Left lung (tissue), 10 donors: ENCODE measurements around the gene ESRP2. TPM values are rescaled to one million over a fixed set of nuclear protein-coding genes. Genes with fewer than 3 reads are reported as not detected.

Experiments used
- ATAC-seq: fragments of 200-7000 bp; cut with Tn5 transposase; one replicate; pipeline ENCODE4 v1.9.1; 2020; ENCODE audit warnings: moderate library complexity
- DNase-seq, 4 donors: peaks; one replicate each; pipeline ENCODE4 v3.0.0-alpha.2; 2013 to 2020
- H3K27ac ChIP-seq, 2 donors: fragments of 200-600 bp; sonication (generic) in 1 of 2; one replicate each; pipeline versions ENCODE4 v1.5.0 to v1.8.0; 2020 to 2021
- H3K27me3 ChIP-seq, 2 donors: fragments of 200-600 bp; sonication (generic) in 1 of 2; one replicate each; pipeline versions ENCODE4 v1.5.0 to v1.8.0; 2020 to 2021
- H3K36me3 ChIP-seq, 2 donors: fragments of 200-600 bp; sonication (generic) in 1 of 2; one replicate each; pipeline versions ENCODE4 v1.5.0 to v1.8.0; 2020 to 2021
- H3K4me1 ChIP-seq, 2 donors: fragments of 200-600 bp; one replicate each; pipeline ENCODE4 v1.8.0; 2021
- H3K4me3 ChIP-seq, 2 donors: fragments of 200-600 bp; sonication (generic) in 1 of 2; one replicate each; pipeline versions ENCODE4 v1.5.0 to v1.8.0; 2020 to 2021; ENCODE audit warnings: mild to moderate bottlenecking in 1 of 2
- H3K9me3 ChIP-seq, 2 donors: fragments of 200-600 bp; sonication (generic) in 1 of 2; one replicate each; pipeline versions ENCODE4 v1.5.0 to v1.8.0; 2020 to 2021
- intact Hi-C, 2 donors: fragments of 100-400 bp; cut with DNase I; formaldehyde crosslinking; loops; one replicate each; pipeline versions ENCODE4 v1.11.2 to v1.14.2; 2022
- polyA plus RNA-seq, 6 donors: library from polyadenylated mRNA; unstranded; fragments of 120-200 nt; gene quantifications; one replicate each; pipeline ENCODE4 v1.2.1, GENCODE V29; 2013; ENCODE audit not compliant: insufficient read length in 6 of 6
- total RNA-seq, 2 donors: library from RNA; stranded (reverse); fragmentation: NEBNext Ultra II Directional; extraction: Animal tissue kit (Norgen Biotek cat#: 25700); gene quantifications; one replicate each; pipeline ENCODE4 v1.2.1, GENCODE V29; 2021
- TF ChIP-seq, protein P1 (sequence below), 2 donors: fragments of 200-600 bp; sonication (generic) in 1 of 2; IDR thresholded peaks; one replicate each; pipeline versions ENCODE4 v1.5.0 to v1.8.0; 2021; ENCODE audit warnings: antibody characterized with exemption in 2 of 2
- donor health status: DM: no; HTN: yes; CAD: no.
- donor health status: DM: no; HTN: no; CAD: no.

ESRP2 gene
- total and polyA plus RNA-seq, 8 donors: 45.7 to 62.6 (median 54.2) TPM

DNA sequence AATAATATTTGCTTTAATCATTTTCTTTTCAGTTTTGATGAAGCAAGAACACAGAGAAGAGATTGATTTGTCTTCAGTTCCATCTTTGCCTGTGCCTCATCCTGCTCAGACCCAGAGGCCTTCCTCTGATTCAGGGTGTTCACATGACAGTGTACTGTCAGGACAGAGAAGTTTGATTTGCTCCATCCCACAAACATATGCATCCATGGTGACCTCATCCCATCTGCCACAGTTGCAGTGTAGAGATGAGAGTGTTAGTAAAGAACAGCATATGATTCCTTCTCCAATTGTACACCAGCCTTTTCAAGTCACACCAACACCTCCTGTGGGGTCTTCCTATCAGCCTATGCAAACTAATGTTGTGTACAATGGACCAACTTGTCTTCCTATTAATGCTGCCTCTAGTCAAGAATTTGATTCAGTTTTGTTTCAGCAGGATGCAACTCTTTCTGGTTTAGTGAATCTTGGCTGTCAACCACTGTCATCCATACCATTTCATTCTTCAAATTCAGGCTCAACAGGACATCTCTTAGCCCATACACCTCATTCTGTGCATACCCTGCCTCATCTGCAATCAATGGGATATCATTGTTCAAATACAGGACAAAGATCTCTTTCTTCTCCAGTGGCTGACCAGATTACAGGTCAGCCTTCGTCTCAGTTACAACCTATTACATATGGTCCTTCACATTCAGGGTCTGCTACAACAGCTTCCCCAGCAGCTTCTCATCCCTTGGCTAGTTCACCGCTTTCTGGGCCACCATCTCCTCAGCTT is 45.0 kb downstream of the ESRP2 start:
- Histone ChIP-seq H3K4me3 (no peak overlapping the region), H3K9me3 (no peaks in the 10 kb centered on the region), H3K4me1 (peaks cover 0 to 10% of the 10 kb centered on the region in 2 donors), H3K36me3 (peaks cover 0 to 72% of the 10 kb centered on the region in 2 donors), H3K27me3 (no peaks in the 10 kb centered on the region), H3K27ac (no peak overlapping the region)
- DNase-seq: no peak
- TF ChIP-seq, protein P1, sequence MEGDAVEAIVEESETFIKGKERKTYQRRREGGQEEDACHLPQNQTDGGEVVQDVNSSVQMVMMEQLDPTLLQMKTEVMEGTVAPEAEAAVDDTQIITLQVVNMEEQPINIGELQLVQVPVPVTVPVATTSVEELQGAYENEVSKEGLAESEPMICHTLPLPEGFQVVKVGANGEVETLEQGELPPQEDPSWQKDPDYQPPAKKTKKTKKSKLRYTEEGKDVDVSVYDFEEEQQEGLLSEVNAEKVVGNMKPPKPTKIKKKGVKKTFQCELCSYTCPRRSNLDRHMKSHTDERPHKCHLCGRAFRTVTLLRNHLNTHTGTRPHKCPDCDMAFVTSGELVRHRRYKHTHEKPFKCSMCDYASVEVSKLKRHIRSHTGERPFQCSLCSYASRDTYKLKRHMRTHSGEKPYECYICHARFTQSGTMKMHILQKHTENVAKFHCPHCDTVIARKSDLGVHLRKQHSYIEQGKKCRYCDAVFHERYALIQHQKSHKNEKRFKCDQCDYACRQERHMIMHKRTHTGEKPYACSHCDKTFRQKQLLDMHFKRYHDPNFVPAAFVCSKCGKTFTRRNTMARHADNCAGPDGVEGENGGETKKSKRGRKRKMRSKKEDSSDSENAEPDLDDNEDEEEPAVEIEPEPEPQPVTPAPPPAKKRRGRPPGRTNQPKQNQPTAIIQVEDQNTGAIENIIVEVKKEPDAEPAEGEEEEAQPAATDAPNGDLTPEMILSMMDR (IDR thresholded peaks at IDR 0.05): no peak
- peak; percentile 45 for ATAC-seq
- intact Hi-C loops: no loop called here

DNA sequence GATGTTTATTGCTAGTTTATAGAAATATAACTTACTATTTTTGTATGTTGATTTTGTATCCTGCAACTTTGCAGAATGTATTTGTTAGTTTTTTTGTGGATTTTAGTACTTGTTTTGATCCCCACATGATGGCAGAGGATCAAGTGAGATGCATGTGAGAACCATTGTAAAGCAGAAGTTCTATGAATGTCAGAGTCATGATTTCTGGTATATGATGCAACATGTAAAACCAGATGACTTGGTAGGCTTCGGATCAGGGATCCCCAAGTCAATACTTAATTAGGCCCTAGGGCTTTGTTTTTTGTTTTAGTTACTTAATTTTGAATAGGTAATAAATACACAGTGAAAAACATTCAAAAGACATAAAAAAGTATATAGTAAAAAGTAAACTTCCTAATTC is 45.8 kb downstream of the ESRP2 start:
- Histone ChIP-seq H3K4me1 (peaks cover 0 to 10% of the 10 kb centered on the region in 2 donors), H3K27ac (no peak overlapping the region), H3K36me3 (peaks cover 0 to 80% of the 10 kb centered on the region in 2 donors), H3K4me3 (no peak overlapping the region), H3K9me3 (no peaks in the 10 kb centered on the region), H3K27me3 (no peaks in the 10 kb centered on the region)
- TF ChIP-seq, protein P1 (IDR thresholded peaks at IDR 0.05): no peak
- ATAC-seq (peak; percentile 33), DNase-seq (no peak)
- intact Hi-C loops: no loop called here

DNA sequence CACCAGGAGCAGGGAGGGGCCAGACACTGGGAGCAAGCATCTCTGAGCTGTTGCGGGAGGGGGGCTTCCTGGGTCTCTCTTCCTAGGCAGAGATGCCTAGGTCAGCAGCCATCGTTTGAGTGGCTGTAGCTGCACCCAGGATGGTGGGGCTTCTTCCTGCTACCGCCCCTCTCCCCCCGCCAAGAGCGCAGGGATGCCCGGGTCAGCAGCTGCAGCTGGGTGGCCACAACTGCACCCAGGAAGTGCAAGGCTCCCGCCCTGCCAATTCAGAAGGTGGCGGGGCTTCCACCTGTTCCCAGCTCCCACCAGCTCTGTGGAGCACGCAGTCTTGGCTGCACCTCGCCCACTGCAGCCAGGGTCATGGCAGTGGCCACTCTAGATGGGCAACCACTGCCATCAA is 47.8 kb downstream of the ESRP2 start:
- Histone ChIP-seq H3K9me3 (no peaks in the 10 kb centered on the region), H3K4me3 (no peak overlapping the region), H3K27me3 (no peaks in the 10 kb centered on the region), H3K36me3 (peaks cover 0 to 94% of the 10 kb centered on the region in 2 donors), H3K4me1 (peaks cover 0 to 10% of the 10 kb centered on the region in 2 donors), H3K27ac (no peak overlapping the region)
- intact Hi-C loops: no loop called here
- DNase-seq (no peak), ATAC-seq (no peak)
- TF ChIP-seq, protein P1 (IDR thresholded peaks at IDR 0.05): no peak

DNA sequence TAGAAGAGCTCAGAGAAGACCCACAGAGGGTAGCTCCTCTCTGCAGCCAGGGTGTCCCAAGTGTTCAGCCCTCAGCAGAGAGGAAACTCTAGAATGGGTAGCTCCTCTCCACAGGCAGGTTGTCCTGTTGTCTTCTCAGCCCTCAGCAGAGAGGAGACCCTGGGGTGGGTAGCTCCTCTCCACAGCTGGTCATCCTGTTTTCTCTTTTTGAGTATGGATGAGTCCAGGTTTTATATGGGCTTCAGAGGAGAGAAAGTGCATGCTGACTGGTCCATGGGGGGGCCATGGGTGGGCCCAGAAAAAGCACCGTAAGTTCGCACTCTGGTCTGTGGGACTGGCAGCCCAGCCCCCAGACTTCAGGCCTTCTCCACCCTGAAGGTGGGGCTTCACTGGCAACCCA is 48.4 kb downstream of the ESRP2 start:
- Histone ChIP-seq H3K4me3 (no peak overlapping the region), H3K4me1 (peaks cover 0 to 10% of the 10 kb centered on the region in 2 donors), H3K27me3 (no peaks in the 10 kb centered on the region), H3K9me3 (no peaks in the 10 kb centered on the region), H3K27ac (no peak overlapping the region), H3K36me3 (peaks cover 0 to 94% of the 10 kb centered on the region in 2 donors)
- intact Hi-C loops: no loop called here
- no peak for DNase-seq
- TF ChIP-seq, protein P1 (IDR thresholded peaks at IDR 0.05): no peak
- ATAC-seq: no peak

DNA sequence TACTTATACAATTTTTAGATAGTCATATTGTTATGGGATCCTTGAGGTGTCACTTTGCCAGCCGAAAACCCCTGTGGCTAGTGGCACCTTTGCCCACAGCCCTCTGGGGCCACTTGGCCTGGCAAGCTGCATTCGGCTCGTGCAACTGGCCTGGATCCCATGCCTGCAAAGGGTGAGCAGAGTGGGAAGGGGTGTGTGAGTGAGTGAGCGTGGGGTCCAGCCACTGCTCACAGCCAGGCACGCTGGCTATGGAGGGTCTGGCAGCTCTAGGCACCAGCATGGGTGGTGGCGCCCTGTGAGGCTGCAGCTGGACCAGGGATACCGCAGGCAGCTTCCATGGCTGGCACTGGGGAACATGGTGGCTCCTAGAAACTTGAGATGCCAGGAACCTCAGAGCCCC is 49.0 kb downstream of the ESRP2 start:
- DNase-seq (no peak), ATAC-seq (no peak)
- Histone ChIP-seq H3K27ac (no peak overlapping the region), H3K4me3 (no peak overlapping the region), H3K9me3 (no peaks in the 10 kb centered on the region), H3K36me3 (peaks cover 0 to 94% of the 10 kb centered on the region in 2 donors), H3K27me3 (no peaks in the 10 kb centered on the region), H3K4me1 (peaks cover 0 to 10% of the 10 kb centered on the region in 2 donors)
- intact Hi-C loops: no loop called here
- TF ChIP-seq, protein P1 (IDR thresholded peaks at IDR 0.05): no peak
